GM12875 (cell line): ENCODE results near the gene HS3ST6.
"Not testable (repeated sequence)": the region's sequence is repeated elsewhere in the genome, so short reads cannot be mapped to it uniquely, and the experiment has no call there.

ENCODE experiments used
- H3K4me3 ChIP-seq: one replicate; pipeline ENCODE4 v1.5.1; 2011; ENCODE audit warnings: low read depth, low read length, control low read depth
- CTCF ChIP-seq: IDR thresholded peaks from 2 replicates; pipeline ENCODE4 v1.5.1; 2011; ENCODE audit warnings: low read depth, mild to moderate bottlenecking, control low read depth, inconsistent platforms, low read length, moderate library complexity, borderline replicate concordance; ENCODE audit not compliant: insufficient read depth

The HS3ST6 gene

GRCh38 chr16:1890024-1890707, 28.0 kb downstream of the HS3ST6 start:
- H3K4me3 ChIP-seq = no peak overlapping the region
- TF ChIP-seq CTCF = no peak

GRCh38 chr16:1887711-1888354, 30.4 kb downstream of the HS3ST6 start:
- no peak overlapping the region for H3K4me3 ChIP-seq
- TF ChIP-seq CTCF = no peak

- H3K4me3 ChIP-seq = no peak overlapping the region
- no peak for TF ChIP-seq CTCF
Observed at GRCh38 chr16:1884889-1885288, 33.3 kb downstream of the HS3ST6 start.

GRCh38 chr16:1884155-1884760, 34.0 kb downstream of the HS3ST6 start:
- no peak for TF ChIP-seq CTCF
- H3K4me3 ChIP-seq = no peak overlapping the region

GRCh38 chr16:1881172-1881571, 37.0 kb downstream of the HS3ST6 start:
- H3K4me3 ChIP-seq = not testable (repeated sequence)

- H3K4me3 ChIP-seq = no peak overlapping the region
- no peak for TF ChIP-seq CTCF
Observed at GRCh38 chr16:1879477-1879876, 38.7 kb downstream of the HS3ST6 start.

GRCh38 chr16:1878256-1878655, 40.0 kb downstream of the HS3ST6 start:
- no peak overlapping the region for H3K4me3 ChIP-seq
- no peak for TF ChIP-seq CTCF
